K562 (cell line): ENCODE results near the gene DOCK8. TPM values are rescaled to one million over a fixed set of nuclear protein-coding genes. Genes with fewer than 3 reads are reported as not detected.

Source experiments
- ATAC-seq: fragments of 200-7000 bp; cut with Tn5 transposase; 3 replicates; pipeline ENCODE4 v1.9.1; 2020; ENCODE audit warnings: moderate library complexity
- BruUV-seq: library from RNA; stranded (reverse); fragments of 400-500 nt; replicated peaks from 2 replicates; lab custom pipeline; 2021; lab: Mats Ljungman, UMichigan
- CTCF ChIA-PET: fragments of 300-600 bp; formaldehyde crosslinking; extraction: SDS; loops from one replicate; lab custom pipeline; 2021; ENCODE audit warnings: low intra/inter-chr PET ratio; lab: Yijun Ruan, JAX
- POLR2A ChIA-PET: fragments of 300-600, 350-650 bp; sonication (Branson Sonifier 250); formaldehyde crosslinking; extraction: SDS; loops from one replicate; lab custom pipeline; 2021; ENCODE audit warnings: antibody characterized with exemption, inconsistent platforms; lab: Yijun Ruan, JAX
- DNase-seq, 4 experiments: peaks; one replicate each; pipeline versions ENCODE4 v3.0.0 to v3.0.0-alpha.2; 2011 to 2018; ENCODE audit warnings: low spot score in 3 of 4, mixed read lengths in 3 of 4; ENCODE audit errors: extremely low read depth in 1 of 4
- FAIRE-seq: peaks from 2 replicates; lab custom pipeline; 2011; peaks lifted over from hg19 to GRCh38; lab: Jason Lieb, UNC
- H2AFZ ChIP-seq: 2 replicates; pipeline ENCODE4 v1.6.0; 2011; ENCODE audit warnings: low read depth, low read length, control low read depth, inconsistent platforms
- H3K27ac ChIP-seq: fragments of 200-600 bp; 3 replicates; pipeline ENCODE4 v1.8.0; 2011; ENCODE audit warnings: low read depth, mild to moderate bottlenecking, control low read depth, inconsistent platforms, low read length, moderate library complexity, mixed read lengths; ENCODE audit errors: extremely low read depth
- H3K27me3 ChIP-seq, 2 experiments: fragments of 300-600 bp in 1 of 2; 2 replicates in 1 of 2; 3 replicates in 1 of 2; pipeline versions ENCODE4 v1.6.0 to v1.8.0; 2011; ENCODE audit warnings: inconsistent platforms in 2 of 2, low read length in 2 of 2, mild to moderate bottlenecking in 1 of 2, mixed read lengths in 1 of 2, moderate library complexity in 1 of 2; ENCODE audit not compliant: control insufficient read depth in 2 of 2, insufficient read depth in 2 of 2
- H3K36me3 ChIP-seq: fragments of 300-600 bp; 3 replicates; pipeline ENCODE4 v1.8.0; 2011; ENCODE audit warnings: mild to moderate bottlenecking, low read length, inconsistent platforms; ENCODE audit not compliant: control insufficient read depth, insufficient read depth
- H3K4me1 ChIP-seq, 2 experiments: fragments of 200-600 bp in 1 of 2; replicated peaks in 1 of 2; 2 replicates in 1 of 2; 3 replicates in 1 of 2; pipeline versions ENCODE4 v1.5.1 to v1.8.0; 2011; ENCODE audit warnings: inconsistent platforms in 2 of 2, low read length in 2 of 2, mild to moderate bottlenecking in 1 of 2, mixed read lengths in 1 of 2, moderate library complexity in 1 of 2; ENCODE audit not compliant: control insufficient read depth in 2 of 2, insufficient read depth in 2 of 2
- H3K4me2 ChIP-seq: 2 replicates; pipeline ENCODE4 v1.6.1; 2011; ENCODE audit warnings: low read length, control low read depth, inconsistent platforms, mixed read lengths; ENCODE audit not compliant: insufficient read depth
- H3K4me3 ChIP-seq: fragments of 200-600 bp; sonication (generic), shearing (Covaris generic); 2 replicates; pipeline ENCODE4 v1.5.1; 2016; ENCODE audit warnings: control low read depth, inconsistent platforms
- H3K79me2 ChIP-seq: fragments of 200-600 bp; 3 replicates; pipeline ENCODE4 v1.8.0; 2011; ENCODE audit warnings: low read length, inconsistent platforms; ENCODE audit not compliant: control insufficient read depth, insufficient read depth
- H3K9ac ChIP-seq, 2 experiments: 2 replicates each; pipeline versions ENCODE4 v1.6.0 to v1.6.1; 2011; ENCODE audit warnings: low read depth in 2 of 2, low read length in 2 of 2, control low read depth in 1 of 2, inconsistent platforms in 1 of 2, mild to moderate bottlenecking in 1 of 2, mixed read lengths in 1 of 2; ENCODE audit not compliant: insufficient read depth in 1 of 2
- H3K9me1 ChIP-seq: one replicate; pipeline ENCODE4 v1.6.0; 2011; ENCODE audit warnings: inconsistent platforms, mild to moderate bottlenecking, low read length, moderate library complexity; ENCODE audit not compliant: control insufficient read depth, insufficient read depth
- H3K9me3 ChIP-seq: replicated peaks from 2 replicates; pipeline ENCODE4 v1.5.1; 2011; ENCODE audit warnings: low read depth, low read length, inconsistent platforms; ENCODE audit not compliant: control insufficient read depth, insufficient read depth
- H4K20me1 ChIP-seq: replicated peaks from 2 replicates; pipeline ENCODE4 v1.6.1; 2011; ENCODE audit warnings: low read length, inconsistent platforms, mixed read lengths; ENCODE audit not compliant: control insufficient read depth, insufficient read depth
- NFATC3 ChIP-seq: fragments of 450-650 bp; IDR thresholded peaks from 2 replicates; pipeline ENCODE4 v1.6.1; 2017; ENCODE audit warnings: mild to moderate bottlenecking
- NR0B1 ChIP-seq: fragments of 450-650 bp; IDR thresholded peaks from one replicate; pipeline ENCODE4 v1.6.1; 2018; ENCODE audit warnings: mild to moderate bottlenecking, moderate library complexity; ENCODE audit not compliant: partially characterized antibody
- ZNF217 ChIP-seq: sonication (generic); formaldehyde crosslinking; IDR thresholded peaks from 2 replicates; pipeline ENCODE4 v1.8.0; 2022; ENCODE audit warnings: mild to moderate bottlenecking, missing genetic modification reagents
- ZNF584 ChIP-seq: fragments of 200-800 bp; sonication (Bioruptor generic); IDR thresholded peaks from 2 replicates; pipeline ENCODE4 v1.6.1; 2016; ENCODE audit warnings: low read depth, mild to moderate bottlenecking, missing genetic modification characterization, missing compliant biosample characterization
- ZSCAN29 ChIP-seq: fragments of 450-650 bp; IDR thresholded peaks from 2 replicates; pipeline ENCODE4 v1.6.1; 2017
- WGBS: fragments of 100-300 bp; shearing (Covaris generic); methylation state at CpG from one replicate; pipeline ENCODE4 v1.1.6; 2016; ENCODE audit warnings: low coverage, mixed read lengths; ENCODE audit not compliant: insufficient coverage; ENCODE audit errors: missing lambda C conversion rate; 5-methylcytosine and 5-hydroxymethylcytosine counted together
- in situ Hi-C: fragments of 300-500 bp; cut with MboI; formaldehyde crosslinking; loops from 4 replicates; pipeline ENCODE4 v1.15.0; 2018; ENCODE audit warnings: inconsistent platforms, mixed read lengths
- intact Hi-C: fragments of 100-400 bp; cut with micrococcal nuclease; formaldehyde crosslinking; loops from 2 replicates; pipeline ENCODE4 v1.14.2; 2022
- polyA plus RNA-seq, 8 experiments: library from polyadenylated mRNA; depleted of rRNA in 4 of 8; stranded (reverse) in 5 of 8; unstranded in 3 of 8; fragments of >200 nt; fragmentation: Nextera tagmentation in 2 of 8; fragmentation: Illumina TruSeq in 1 of 8; extraction: Ambion mirVana in 2 of 8; extraction: Trizol in 1 of 8; gene quantifications; 2 replicates each; pipeline versions ENCODE4 v1.2.1 to v1.2.3, GENCODE V29; 2011 to 2014; ENCODE audit warnings: inconsistent platforms in 1 of 8, missing spikeins in 1 of 8
- total RNA-seq, 7 experiments: library from RNA; depleted of rRNA in 6 of 7; stranded (reverse); fragments of >200 nt in 6 of 7; fragmentation: Illumina TruSeq in 2 of 7; extraction: Trizol in 2 of 7; gene quantifications; 2 replicates each; pipeline versions ENCODE4 v1.2.1 to v1.2.3, GENCODE V29; 2011 to 2021; ENCODE audit warnings: low replicate concordance in 1 of 7
- TF ChIP-seq, protein P1 (sequence below): fragments of 250-450 bp; sonication (Bioruptor Pico); IDR thresholded peaks from 2 replicates; pipeline ENCODE4 v1.8.0; 2022; ENCODE audit warnings: moderate library complexity, mild to moderate bottlenecking, inconsistent platforms
- TF ChIP-seq, protein P2 (sequence below): fragments of 450-650 bp; IDR thresholded peaks from 2 replicates; pipeline ENCODE4 v1.6.1; 2018; ENCODE audit warnings: mild to moderate bottlenecking, low read depth; ENCODE audit not compliant: partially characterized antibody

The DOCK8 gene
- total and polyA plus RNA-seq, 9 of the 15 experiments (the other 6 are each of a cell fraction or from before 2014, with no cell fraction given) = 14.4 to 53.8 (median 25.1) TPM

- no TSS peak for BruUV-seq
- intact Hi-C loops (no loop called here), in situ Hi-C loops (no loop called here)
- no peak overlapping the region for H3K9ac ChIP-seq
- TF ChIP-seq, protein P1, sequence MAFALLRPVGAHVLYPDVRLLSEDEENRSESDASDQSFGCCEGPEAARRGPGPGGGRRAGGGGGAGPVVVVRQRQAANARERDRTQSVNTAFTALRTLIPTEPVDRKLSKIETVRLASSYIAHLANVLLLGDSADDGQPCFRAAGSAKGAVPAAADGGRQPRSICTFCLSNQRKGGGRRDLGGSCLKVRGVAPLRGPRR (CRISPR knock-in tag) = no peak
- no peak for TF ChIP-seq ZNF217 (CRISPR knock-in tag)
- TF ChIP-seq ZSCAN29 = no peak
- TF ChIP-seq ZNF584 (CRISPR knock-in tag) = no peak
- no peak for TF ChIP-seq NR0B1
- TF ChIP-seq, protein P2, sequence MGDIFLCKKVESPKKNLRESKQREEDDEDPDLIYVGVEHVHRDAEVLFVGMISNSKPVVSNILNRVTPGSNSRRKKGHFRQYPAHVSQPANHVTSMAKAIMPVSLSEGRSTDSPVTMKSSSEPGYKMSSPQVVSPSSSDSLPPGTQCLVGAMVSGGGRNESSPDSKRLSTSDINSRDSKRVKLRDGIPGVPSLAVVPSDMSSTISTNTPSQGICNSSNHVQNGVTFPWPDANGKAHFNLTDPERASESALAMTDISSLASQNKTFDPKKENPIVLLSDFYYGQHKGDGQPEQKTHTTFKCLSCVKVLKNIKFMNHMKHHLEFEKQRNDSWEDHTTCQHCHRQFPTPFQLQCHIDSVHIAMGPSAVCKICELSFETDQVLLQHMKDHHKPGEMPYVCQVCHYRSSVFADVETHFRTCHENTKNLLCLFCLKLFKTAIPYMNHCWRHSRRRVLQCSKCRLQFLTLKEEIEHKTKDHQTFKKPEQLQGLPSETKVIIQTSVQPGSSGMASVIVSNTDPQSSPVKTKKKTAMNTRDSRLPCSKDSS = no peak
- no peak for TF ChIP-seq NFATC3
- no peaks in the 10 kb centered on the region for H3K27me3 ChIP-seq
- peaks cover 52% of the 10 kb centered on the region; the same call in 2 of the 3 replicates for H3K36me3 ChIP-seq
- CTCF ChIA-PET = no interaction called here
- DNase-seq = no peak
- H3K9me1 ChIP-seq = no peaks in the 10 kb centered on the region
- H3K27ac ChIP-seq = no peak overlapping the region
- POLR2A ChIA-PET = interaction anchor here (1.0 kb wide), 1 partner anchor 18 kb away, joined by 3 read pairs; no protein-coding TSS in a partner anchor
- H3K4me2 ChIP-seq = no peak overlapping the region
- H2AFZ ChIP-seq = no peak overlapping the region
- ATAC-seq = no peak
- H3K4me1 ChIP-seq = no peaks in the 10 kb centered on the region
- WGBS = 70% methylated on average over 3 of the region's 3 CpGs
- no peaks in the 10 kb centered on the region for H3K79me2 ChIP-seq
- H3K9me3 ChIP-seq = no peaks in the 10 kb centered on the region
- FAIRE-seq = no peak
- no peaks in the 10 kb centered on the region for H4K20me1 ChIP-seq
- no peak overlapping the region for H3K4me3 ChIP-seq
Measured at GRCh38 chr9:394347-395052, 179.8 kb downstream of the DOCK8 start.
